ENCODE measurements around the gene TEX35. TPM values are rescaled to one million over a fixed set of nuclear protein-coding genes. Genes with fewer than 3 reads are reported as not detected.

TEX35 gene
- total and polyA plus RNA-seq, 10 of the 15 experiments (the other 5 are each of a cell fraction or from before 2014, with no cell fraction given) = not detected

DNA sequence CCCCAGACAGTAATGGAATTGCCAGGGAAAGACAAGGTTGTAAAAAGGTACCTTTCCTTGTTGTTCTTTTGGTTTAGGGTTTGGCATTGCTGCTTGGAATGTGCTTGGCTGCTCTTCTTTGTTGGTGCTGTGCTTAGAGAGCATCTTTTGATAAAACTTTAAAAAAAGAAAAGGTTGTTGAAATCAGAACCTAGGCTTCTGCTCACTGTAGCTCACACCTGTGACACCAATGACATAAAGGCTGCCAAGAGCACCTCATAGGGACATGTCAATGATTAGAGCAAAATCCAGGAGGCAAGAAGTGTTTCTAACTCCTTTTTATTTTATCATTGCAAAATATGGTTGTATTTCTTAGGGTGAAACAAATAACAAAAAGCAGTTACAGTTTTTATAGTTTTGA lies 45.1 kb upstream of the TEX35 start:
- no peaks in the 10 kb centered on the region for H4K20me1 ChIP-seq (ENCODE audit: control insufficient read depth, insufficient read depth)
- H3K27ac ChIP-seq (ENCODE audit: control insufficient read depth, insufficient read depth) = no peak overlapping the region
- intact Hi-C loops (cut with micrococcal nuclease; ENCODE audit: unreplicated experiment) = no loop called here
- POLR2A ChIA-PET = no interaction called here
- H3K9me3 ChIP-seq (replicated peaks; ENCODE audit: control insufficient read depth, insufficient read depth, low read length) = no peaks in the 10 kb centered on the region
- no peak overlapping the region for H3K9ac ChIP-seq (ENCODE audit: control insufficient read depth, insufficient read depth, low read length)
- RAD21 ChIA-PET (ENCODE audit: unreplicated experiment) = no interaction called here
- H3K36me3 ChIP-seq (ENCODE audit: control insufficient read depth in 2 of 2, insufficient read depth in 2 of 2, low read length in 1 of 2) = no peaks in the 10 kb centered on the region
- H2AFZ ChIP-seq (ENCODE audit: control insufficient read depth, low read depth, low read length) = no peak overlapping the region
- CTCF ChIA-PET = no interaction called here
- DNase-seq (ENCODE audit: low read depth, low spot score) (no peak), ATAC-seq (no peak), FAIRE-seq (no peak)
- BruUV-seq (replicated peaks) = no TSS peak
- SMC1A ChIA-PET (ENCODE audit: uncharacterized antibody, unreplicated experiment) = interaction anchor here (1.0 kb wide), 1 partner anchor 15 kb away, joined by 3 read pairs; no protein-coding TSS in a partner anchor
- TF ChIP-seq KDM1A (IDR thresholded peaks at IDR 0.05; ENCODE audit: borderline replicate concordance) = no peak
- TF ChIP-seq IKZF1 (conservative IDR thresholded peaks at IDR 0.05) = no peak
- no peak for TF ChIP-seq CEBPB (IDR thresholded peaks at IDR 0.05; ENCODE audit: borderline replicate concordance in 1 of 2, low read depth in 2 of 2, low read length in 2 of 2)
- TF ChIP-seq YBX1 (IDR thresholded peaks at IDR 0.05) = no peak
- TF ChIP-seq KLF5 (IDR thresholded peaks at IDR 0.05; ENCODE audit: partially characterized antibody) = no peak
- TF ChIP-seq RFX5 (IDR thresholded peaks at IDR 0.05; ENCODE audit: low read depth, low read length) = no peak
- TF ChIP-seq CREB1 (IDR thresholded peaks at IDR 0.05; ENCODE audit: low read depth) = no peak
- H3K4me2 ChIP-seq (ENCODE audit: control insufficient read depth, insufficient read depth) = no peak overlapping the region
- no peaks in the 10 kb centered on the region for H3K4me1 ChIP-seq (ENCODE audit: control insufficient read depth, insufficient read depth, low read length)
- in situ Hi-C loops (cut with MboI) = no loop called here
- no peak overlapping the region for H3K4me3 ChIP-seq
- no peaks in the 10 kb centered on the region for H3K27me3 ChIP-seq (replicated peaks in 1 of 2; ENCODE audit: control insufficient read depth in 2 of 2, insufficient read depth in 2 of 2, low read length in 1 of 2)
- no peaks in the 10 kb centered on the region for H3K79me2 ChIP-seq (ENCODE audit: control insufficient read depth, insufficient read depth, low read length)

DNA sequence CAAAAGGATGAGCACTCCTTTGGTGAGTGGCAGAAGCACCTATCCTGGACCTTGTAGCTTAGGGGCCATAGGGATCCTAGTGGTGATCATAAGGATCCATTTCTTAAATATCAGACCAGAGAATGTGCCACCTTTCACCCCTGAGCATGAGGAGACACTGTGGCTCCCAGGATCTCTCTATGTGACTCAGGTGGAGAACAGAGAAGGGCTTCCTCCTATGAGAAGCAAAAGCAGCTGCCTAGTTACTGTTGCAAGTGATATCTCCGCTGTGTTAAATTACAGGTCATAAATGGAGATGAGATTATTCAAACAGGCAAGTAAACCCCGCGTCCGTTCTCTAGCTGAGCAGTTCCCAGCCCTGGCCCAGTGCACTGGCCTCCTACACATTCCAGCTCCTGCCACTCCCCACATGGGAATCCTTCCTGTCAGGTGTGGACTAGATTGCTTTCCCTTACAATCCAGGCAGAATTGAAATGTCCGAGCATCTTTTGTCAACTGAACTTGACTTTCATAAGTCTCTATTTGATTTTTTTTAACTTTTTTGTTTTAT lies 42.4 kb upstream of the TEX35 start:
- Histone ChIP-seq H3K9me3 (replicated peaks; ENCODE audit: control insufficient read depth, insufficient read depth, low read length) (no peaks in the 10 kb centered on the region), H4K20me1 (ENCODE audit: control insufficient read depth, insufficient read depth) (no peaks in the 10 kb centered on the region), H3K4me1 (ENCODE audit: control insufficient read depth, insufficient read depth, low read length) (no peaks in the 10 kb centered on the region), H3K79me2 (ENCODE audit: control insufficient read depth, insufficient read depth, low read length) (no peaks in the 10 kb centered on the region), H3K9ac (ENCODE audit: control insufficient read depth, insufficient read depth, low read length) (no peak overlapping the region), H3K36me3 (ENCODE audit: control insufficient read depth in 2 of 2, insufficient read depth in 2 of 2, low read length in 1 of 2) (no peaks in the 10 kb centered on the region), H3K4me3 (no peak overlapping the region), H2AFZ (ENCODE audit: control insufficient read depth, low read depth, low read length) (no peak overlapping the region), H3K27me3 (replicated peaks in 1 of 2; ENCODE audit: control insufficient read depth in 2 of 2, insufficient read depth in 2 of 2, low read length in 1 of 2) (no peaks in the 10 kb centered on the region), H3K4me2 (ENCODE audit: control insufficient read depth, insufficient read depth) (no peak overlapping the region), H3K27ac (ENCODE audit: control insufficient read depth, insufficient read depth) (no peak overlapping the region)
- ChIA-PET CTCF (interaction anchor here (0.7 to 1.3 kb wide), 3 partner anchors 58 to 175 kb away, joined by 3 to 4 read pairs (median 3); no protein-coding TSS in a partner anchor), RAD21 (ENCODE audit: unreplicated experiment) (no interaction called here), POLR2A (no interaction called here), SMC1A (ENCODE audit: uncharacterized antibody, unreplicated experiment) (interaction anchor here (1.7 kb wide), 1 partner anchor 36 kb away, joined by 5 read pairs; no protein-coding TSS in a partner anchor)
- ATAC-seq = no peak
- in situ Hi-C loops (cut with MboI) (no loop called here), intact Hi-C loops (cut with micrococcal nuclease; ENCODE audit: unreplicated experiment) (no loop called here)
- no peak for FAIRE-seq
- TF ChIP-seq, protein P1, sequence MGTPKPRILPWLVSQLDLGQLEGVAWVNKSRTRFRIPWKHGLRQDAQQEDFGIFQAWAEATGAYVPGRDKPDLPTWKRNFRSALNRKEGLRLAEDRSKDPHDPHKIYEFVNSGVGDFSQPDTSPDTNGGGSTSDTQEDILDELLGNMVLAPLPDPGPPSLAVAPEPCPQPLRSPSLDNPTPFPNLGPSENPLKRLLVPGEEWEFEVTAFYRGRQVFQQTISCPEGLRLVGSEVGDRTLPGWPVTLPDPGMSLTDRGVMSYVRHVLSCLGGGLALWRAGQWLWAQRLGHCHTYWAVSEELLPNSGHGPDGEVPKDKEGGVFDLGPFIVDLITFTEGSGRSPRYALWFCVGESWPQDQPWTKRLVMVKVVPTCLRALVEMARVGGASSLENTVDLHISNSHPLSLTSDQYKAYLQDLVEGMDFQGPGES (IDR thresholded peaks at IDR 0.05) = no peak
- 57% methylated on average over 5 of the region's 5 CpGs for WGBS (ENCODE audit: insufficient coverage, insufficient replicate concordance, low lambda C conversion rate, missing lambda C conversion rate)
- DNase-seq (ENCODE audit: low read depth, low spot score) = no peak
- BruUV-seq (replicated peaks) = no TSS peak

Data from GM12878 (cell line).